GM10266 (cell line): ENCODE measurements around the gene DSCAML1.
"Not testable (repeated sequence)": the region's sequence is repeated elsewhere in the genome, so short reads cannot be mapped to it uniquely, and the experiment has no call there.

ENCODE experiments used
- DNase-seq: peaks from one replicate; pipeline ENCODE4 v3.0.0; 2012; ENCODE audit errors: extremely low spot score
- CTCF ChIP-seq: IDR thresholded peaks from 2 replicates; pipeline ENCODE4 v1.5.1; 2012; ENCODE audit warnings: mild to moderate bottlenecking, low read depth; ENCODE audit not compliant: control insufficient read depth, insufficient read depth; ENCODE audit errors: missing control alignments

DSCAML1 gene

GRCh38 chr11:117766026-117766425 lies 31.0 kb downstream of the DSCAML1 start:
- no peak for DNase-seq
- no peak for TF ChIP-seq CTCF

GRCh38 chr11:117765068-117765467 lies 31.9 kb downstream of the DSCAML1 start:
- no peak for DNase-seq
- no peak for TF ChIP-seq CTCF

GRCh38 chr11:117763465-117763864 lies 33.6 kb downstream of the DSCAML1 start:
- not testable (repeated sequence) for DNase-seq

GRCh38 chr11:117761993-117762392 lies 35.0 kb downstream of the DSCAML1 start:
- DNase-seq: no peak
- TF ChIP-seq CTCF: no peak

GRCh38 chr11:117759305-117759704 lies 37.7 kb downstream of the DSCAML1 start:
- DNase-seq: no peak
- no peak for TF ChIP-seq CTCF

- no peak for DNase-seq
- no peak for TF ChIP-seq CTCF
These were observed 43.0 kb downstream of the DSCAML1 start for GRCh38 chr11:117754030-117754429.

GRCh38 chr11:117752721-117753237 lies 44.2 kb downstream of the DSCAML1 start:
- TF ChIP-seq CTCF: no peak

GRCh38 chr11:117752071-117752470 lies 44.9 kb downstream of the DSCAML1 start:
- TF ChIP-seq CTCF: no peak
- DNase-seq: no peak

More at GRCh38 chr11:117752721-117753237, 44.2 kb downstream of the DSCAML1 start:
- no peak for DNase-seq
